Activated CD4-positive, CD25-positive, alpha-beta regulatory T cell treated with anti-CD3 and anti-CD28 coated beads, Interleukin-2, amount 50 U/mL, for 16 hours (primary cell): Measurements from ENCODE around the gene IGFBP6.
A peak's percentile ranks its signal among the peaks of the same experiment; 100 is the strongest.

Source experiments
- DNase-seq: peaks from one replicate; pipeline ENCODE4 v3.0.0-alpha.2; 2020; ENCODE audit warnings: low read depth, low spot score

IGFBP6 gene

DNA sequence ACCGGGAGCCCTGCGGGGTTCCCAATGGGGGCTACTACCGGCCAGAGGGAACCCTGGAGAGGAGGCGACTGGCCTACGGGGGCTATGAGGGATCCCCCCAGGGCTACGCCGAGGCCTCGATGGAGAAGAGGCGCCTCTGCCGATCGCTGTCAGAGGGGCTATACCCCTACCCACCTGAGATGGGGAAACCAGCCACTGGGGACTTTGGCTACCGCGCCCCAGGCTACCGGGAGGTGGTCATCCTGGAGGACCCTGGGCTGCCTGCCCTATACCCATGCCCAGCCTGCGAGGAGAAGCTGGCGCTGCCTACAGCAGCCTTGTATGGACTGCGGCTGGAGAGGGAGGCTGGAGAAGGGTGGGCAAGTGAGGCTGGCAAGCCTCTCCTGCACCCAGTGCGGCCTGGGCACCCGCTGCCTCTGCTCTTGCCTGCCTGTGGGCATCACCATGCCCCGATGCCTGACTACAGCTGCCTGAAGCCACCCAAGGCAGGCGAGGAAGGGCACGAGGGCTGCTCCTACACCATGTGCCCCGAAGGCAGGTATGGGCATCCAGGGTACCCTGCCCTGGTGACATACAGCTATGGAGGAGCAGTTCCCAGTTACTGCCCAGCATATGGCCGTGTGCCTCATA, 37.9 kb upstream of the IGFBP6 start:
- DNase-seq, result no peak

DNA sequence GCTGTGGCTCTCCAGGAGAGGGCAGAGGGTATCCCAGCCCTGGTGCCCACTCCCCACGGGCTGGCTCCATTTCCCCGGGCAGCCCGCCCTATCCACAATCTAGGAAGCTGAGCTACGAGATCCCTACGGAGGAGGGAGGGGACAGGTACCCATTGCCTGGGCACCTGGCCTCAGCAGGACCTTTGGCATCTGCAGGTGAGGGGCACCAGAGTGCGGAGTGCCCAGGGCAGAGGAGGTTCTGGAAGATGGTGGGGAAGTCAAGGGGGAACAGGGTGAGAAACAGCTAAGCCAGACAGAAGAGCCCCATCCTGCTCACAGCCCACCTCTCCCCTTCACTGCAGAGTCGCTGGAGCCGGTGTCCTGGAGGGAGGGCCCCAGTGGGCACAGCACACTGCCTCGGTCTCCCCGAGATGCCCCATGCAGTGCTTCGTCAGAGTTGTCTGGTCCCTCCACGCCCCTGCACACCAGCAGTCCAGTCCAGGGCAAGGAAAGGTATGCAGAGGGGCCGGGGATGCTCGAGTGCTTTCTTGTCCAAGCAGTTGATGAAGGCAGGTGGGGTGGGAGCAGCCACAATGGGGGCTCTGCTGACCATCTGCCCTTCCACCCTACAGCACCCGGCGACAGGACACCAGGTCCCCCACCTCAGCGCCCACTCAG, 37.3 kb upstream of the IGFBP6 start:
- no peak for DNase-seq

DNA sequence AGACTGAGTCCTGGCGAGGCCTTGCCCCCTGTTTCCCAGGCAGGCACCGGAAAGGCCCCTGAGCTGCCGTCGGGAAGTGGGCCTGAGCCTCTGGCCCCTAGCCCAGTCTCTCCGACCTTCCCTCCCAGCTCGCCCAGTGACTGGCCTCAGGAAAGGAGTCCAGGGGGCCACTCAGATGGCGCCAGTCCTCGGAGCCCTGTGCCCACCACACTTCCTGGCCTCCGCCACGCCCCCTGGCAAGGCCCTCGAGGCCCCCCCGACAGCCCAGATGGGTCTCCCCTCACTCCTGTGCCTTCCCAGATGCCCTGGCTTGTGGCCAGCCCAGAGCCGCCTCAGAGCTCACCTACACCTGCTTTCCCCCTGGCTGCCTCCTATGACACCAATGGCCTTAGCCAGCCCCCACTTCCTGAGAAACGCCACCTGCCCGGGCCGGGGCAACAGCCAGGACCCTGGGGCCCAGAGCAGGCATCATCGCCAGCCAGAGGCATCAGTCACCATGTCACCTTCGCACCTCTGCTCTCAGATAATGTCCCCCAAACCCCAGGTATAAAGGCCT, 36.7 kb upstream of the IGFBP6 start:
- DNase-seq, result no peak

DNA sequence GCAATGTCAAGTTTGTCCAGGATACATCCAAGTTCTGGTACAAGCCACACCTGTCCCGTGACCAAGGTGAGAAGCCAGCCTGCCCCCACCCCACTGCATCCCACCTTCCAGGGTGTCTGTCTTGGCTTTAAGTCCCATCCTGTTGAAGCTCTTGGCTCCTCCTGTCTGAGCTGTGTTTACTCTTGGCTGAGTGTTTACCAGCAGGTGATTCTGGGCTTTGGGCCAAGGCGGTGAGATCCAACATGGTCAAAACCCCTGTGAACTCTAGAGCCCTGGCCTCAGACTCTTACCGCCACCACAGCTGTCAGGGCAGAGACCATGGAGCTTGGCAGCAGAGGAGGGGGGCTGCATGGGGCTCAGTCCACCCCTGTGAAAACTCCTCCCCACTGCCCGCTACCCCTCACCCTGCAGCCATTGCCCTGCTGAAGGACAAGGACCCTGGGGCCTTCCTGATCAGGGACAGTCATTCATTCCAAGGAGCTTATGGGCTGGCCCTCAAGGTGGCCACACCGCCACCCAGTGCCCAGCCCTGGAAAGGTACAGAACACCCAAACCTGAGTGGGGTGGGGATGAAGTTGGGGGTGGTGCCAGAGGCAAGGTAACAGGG, 36.0 kb upstream of the IGFBP6 start:
- no peak for DNase-seq

DNA sequence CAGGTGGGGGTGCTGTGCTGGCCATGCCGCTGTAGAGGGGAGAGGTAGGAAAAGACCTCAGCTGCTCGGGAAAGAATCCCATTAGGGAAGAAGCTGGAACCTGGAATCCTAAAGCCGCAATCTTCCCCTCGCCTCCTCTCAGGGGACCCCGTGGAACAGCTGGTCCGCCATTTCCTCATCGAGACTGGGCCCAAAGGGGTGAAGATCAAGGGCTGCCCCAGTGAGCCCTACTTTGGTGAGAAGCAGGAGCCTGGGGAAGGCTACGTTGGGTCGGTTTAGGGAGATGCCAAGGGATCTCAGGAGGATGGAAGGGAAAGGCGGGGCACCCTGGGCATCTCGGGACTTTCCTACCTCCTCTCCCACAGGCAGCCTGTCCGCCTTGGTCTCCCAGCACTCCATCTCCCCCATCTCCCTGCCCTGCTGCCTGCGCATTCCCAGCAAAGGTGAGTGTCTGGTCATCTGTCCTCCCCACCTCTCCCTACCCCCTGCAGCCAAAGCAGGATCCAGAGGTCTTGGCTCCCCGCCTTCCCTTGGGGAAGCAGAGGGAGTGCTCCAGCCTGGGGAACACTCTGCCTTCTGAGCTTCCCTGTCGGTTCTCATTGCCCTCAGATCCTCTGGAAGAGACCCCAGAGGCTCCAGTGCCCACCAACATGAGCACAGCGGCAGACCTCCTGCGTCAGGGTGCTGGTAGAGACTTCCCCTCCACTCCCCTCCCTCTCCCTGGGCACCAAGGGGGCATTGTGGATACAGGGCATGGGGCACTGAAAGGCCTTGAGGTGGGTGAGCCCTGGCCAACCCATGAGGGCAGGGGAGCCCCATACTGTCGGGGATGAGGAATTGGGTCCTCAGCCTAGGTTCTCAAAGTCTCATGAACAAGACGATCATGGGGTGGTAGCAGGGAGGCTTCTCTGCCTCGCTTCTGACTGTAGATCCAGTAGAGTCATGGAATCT, 35.2 kb upstream of the IGFBP6 start:
- no peak for DNase-seq

DNA sequence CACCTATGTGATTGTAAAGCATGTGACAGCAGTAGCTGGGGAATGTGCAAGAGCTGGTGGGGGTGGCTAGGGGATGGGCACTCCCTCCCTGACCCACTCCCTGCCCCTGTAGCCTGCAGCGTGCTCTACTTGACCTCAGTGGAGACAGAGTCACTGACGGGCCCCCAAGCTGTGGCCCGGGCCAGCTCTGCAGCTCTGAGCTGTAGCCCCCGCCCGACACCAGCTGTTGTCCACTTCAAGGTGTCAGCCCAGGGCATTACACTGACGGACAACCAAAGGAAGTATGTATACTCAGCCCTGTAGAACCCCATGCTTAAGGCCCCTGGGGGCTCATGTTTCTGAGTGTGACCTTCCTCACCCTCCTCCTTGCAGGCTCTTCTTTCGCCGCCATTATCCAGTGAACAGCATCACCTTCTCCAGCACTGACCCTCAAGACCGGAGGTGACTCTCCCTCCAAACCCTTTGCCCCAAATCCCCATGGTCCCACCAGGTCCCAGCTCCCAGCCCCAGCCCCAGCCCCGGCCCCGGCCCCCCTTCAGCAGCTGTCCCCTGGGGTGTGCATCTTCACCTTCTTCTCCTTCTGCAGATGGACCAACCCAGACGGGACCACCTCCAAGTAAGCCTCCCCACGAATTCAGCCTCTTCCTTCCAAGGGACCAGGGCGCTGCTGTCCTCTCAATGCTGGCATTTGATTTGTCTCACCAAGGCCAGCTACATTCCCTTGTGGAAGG, 34.3 kb upstream of the IGFBP6 start:
- no peak for DNase-seq

DNA sequence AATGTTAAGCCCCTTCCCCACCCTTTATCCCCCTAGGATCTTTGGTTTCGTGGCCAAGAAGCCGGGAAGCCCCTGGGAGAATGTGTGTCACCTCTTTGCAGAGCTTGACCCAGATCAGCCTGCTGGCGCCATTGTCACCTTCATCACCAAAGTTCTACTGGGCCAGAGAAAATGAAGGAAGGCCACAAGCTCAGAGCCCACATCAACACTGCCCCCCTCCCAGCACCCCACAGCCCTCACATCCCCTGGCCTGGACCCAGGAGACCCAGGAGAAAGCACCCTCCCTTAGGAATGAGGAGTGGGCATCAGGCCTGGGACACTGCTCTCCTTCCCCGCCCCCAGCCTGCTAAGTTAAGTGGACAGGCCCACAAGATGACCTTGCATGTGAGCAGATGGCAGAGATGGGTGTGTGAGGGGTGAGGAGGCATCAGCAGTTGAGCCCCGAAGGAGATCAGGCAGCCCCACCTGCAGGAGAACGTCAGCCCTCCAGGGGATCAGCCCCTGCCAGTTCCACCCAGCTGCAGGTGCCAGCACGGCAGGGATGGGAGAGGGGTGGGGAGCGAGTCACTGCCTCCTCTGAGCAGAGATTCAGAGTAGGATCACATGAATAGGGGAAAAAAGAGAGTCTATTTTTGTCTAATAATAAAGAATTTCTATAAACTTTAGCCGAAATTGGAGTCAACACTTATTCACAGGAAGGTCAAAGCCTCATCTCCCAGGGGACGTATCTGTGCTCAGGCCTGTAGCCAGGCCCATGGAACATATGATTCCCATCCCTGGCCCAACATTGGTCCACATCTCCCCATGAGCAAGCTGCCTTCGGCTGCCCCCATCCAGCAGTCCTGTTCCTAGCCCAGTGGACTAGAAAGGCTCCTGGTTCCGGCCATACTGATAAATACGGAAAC, 33.5 kb upstream of the IGFBP6 start:
- DNase-seq, result no peak

DNA sequence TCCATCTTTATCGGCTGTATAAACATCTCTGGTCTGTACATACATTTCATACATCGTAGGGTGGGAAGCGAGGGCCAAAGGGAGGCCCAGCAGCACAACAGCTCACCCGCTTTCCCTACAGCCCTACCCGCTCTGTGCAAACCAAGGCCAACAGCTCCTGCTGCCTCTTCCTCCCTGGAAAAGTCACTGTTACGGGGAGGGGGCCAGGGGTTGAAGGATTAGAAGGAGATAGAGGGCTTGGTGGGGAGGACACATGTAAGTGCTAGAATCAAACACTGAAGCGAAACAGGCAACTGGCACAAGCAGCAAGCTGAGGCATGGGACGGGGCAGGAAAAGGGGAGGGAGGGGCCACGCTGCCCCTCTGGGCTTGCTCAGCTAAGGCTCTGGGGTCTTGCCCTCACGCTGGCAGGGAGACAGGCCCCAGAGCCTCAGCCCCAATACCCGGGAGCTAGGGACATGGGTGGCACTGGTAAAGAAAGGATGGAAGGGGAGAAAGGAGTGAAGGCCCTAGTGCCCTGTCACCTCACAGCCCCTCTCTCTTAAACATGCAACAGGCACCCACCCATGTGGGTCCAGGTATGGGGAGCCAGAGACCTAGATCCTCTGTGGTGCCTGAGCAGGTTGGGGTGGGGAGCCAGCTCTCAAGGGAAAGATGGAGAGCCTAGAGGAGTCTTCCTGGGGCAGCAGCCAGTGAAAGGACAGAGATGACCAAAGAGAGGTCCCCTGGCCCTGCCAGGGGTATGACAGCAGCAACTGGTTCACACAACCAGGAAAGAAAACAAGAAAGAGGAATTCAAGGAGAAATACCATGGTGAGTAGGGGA, 32.6 kb upstream of the IGFBP6 start:
- no peak for DNase-seq

DNA sequence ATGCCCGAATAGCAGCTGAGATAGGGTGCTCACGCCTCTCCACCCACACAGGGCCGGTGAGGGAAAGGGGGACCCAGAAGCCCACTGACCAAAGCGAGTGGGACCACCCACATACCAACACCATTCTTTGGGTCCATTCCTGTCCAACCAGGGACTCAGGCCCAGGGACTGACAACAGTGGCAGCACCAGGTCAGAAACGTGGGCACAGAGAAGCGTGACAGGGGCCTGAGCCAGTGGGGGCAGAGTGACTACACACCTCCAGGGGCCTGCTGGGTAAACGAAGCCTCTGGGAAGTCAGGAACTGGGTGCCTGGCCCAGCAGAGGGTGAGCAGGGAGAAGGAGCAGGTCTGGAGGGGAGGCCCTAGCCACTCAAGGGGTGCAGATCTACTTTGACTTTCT, 32.0 kb upstream of the IGFBP6 start:
- no peak for DNase-seq

DNA sequence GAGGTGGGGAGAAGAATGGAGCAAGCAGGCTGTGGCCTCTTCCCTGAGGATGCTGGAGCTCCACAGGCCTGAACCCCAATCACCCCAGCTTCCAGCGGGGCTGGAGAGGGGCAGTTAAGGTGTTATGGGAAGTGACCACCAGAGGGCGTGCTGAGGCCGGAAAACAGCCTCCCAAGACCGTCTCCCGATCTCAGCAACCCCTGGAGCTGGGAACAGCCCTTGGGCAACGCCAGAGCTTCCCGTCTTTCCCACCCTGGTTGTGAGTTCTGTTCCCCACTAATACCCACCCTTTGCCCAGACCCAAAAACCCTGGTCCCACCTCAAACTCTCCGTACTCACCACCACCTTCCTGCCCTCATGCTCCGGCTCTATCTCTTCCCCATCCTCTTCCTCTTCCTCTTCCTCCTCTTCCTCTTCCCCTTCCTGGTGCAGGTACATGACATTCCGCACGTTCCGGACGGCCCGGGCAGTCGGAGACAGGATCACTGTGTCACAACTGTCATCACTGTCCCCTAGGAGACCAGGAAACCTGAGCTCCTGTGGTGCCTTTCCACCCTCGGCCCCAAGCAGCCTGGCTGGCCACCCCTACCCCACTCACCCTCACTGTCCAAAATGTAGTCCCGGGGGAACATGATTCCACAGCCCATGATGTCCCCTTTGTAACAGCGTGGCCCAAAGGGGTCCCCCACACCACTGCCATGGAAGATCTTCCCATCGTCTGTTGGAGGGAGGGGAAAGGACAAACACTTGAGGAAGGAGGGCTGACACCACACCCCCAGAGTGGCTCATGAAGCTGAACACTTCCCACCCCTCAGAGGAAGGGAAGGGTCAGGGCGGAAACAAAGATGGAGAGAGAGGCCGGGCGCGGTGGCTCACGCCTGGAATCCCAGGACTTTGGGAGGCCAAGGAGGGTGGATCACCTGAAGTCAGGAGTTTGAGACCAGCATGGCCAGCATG, 31.2 kb upstream of the IGFBP6 start:
- peak; percentile 42 for DNase-seq

DNA sequence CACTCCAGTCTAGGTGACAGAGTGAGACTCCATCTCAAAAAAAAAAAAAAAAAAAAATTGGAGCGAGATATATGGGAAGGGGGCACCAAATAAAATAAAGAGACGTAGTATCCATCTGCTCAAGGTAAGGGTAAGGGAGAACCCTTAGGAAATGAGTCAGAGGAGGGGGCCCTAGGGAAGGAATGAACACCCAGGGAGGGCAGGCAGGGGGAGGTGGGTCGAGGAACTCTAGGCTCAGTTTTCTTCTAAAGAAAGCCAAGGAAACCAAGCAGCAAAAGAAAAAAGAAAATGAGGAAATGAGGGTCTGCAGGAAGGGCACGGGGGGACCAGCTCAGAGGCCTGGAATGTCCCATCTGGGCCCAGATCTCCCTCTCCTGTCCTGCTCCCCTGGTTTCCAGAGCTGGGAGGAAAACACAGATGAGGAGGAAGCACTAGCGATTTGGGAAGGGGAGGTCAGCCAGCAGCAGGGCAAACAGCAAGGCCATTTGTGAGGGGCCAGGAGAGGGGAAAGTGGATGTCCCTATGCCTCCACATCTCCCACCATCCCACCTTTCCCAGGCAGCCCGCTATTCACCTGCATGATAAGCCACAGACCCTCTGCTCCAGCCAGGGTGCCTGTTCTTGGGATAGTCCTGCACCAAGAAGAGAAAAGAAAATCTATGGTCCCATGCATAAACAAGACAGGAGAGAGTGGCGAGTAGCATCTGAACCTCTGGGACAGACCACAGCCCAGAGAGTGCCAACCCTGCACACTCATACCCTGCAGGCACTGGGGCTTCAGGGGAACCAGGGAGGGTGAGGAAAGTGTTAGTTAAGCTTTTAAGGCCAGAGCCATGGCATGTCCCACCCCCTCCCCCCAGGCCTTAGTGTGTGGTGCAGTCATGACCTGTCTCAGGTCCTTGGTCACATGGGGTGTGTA, 30.1 kb upstream of the IGFBP6 start:
- DNase-seq, result no peak

DNA sequence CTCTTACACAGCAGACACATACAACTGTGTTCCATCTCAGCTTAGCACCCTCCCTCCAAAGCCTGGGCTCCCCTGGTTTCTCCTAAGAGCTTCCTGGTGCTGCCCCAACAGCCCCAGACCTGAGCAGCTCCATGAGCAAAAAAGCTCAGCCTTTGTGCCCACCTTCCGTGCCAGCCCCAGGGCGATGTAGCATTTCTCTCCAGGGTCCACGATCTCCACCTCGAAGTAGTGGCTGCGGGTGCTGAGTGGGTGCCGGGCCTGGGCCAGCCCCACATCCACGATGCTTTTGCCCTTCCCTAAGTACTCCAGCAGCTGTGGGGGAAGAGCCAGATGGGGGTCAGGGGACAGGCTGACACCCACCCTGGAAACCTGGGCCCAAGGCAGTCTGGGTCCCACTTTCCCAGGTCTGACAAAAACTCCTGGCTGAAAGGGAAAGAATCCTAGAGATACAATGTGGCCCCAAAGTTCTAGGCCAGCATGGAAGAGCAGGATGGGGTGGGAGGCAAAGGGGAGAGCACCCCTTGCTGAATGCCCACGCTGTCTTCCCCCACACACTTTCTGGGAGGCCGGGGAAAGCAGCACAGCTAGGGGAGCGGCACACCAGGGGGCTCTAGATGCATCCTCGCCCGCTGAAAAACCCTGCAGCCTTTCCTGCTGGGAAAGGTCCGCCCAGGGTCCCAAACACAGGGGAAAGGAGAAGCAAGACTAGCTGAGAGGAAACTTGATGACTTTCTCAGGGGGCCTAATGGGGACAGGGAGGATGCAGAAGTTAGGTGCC, 29.3 kb upstream of the IGFBP6 start:
- DNase-seq, result no peak

DNA sequence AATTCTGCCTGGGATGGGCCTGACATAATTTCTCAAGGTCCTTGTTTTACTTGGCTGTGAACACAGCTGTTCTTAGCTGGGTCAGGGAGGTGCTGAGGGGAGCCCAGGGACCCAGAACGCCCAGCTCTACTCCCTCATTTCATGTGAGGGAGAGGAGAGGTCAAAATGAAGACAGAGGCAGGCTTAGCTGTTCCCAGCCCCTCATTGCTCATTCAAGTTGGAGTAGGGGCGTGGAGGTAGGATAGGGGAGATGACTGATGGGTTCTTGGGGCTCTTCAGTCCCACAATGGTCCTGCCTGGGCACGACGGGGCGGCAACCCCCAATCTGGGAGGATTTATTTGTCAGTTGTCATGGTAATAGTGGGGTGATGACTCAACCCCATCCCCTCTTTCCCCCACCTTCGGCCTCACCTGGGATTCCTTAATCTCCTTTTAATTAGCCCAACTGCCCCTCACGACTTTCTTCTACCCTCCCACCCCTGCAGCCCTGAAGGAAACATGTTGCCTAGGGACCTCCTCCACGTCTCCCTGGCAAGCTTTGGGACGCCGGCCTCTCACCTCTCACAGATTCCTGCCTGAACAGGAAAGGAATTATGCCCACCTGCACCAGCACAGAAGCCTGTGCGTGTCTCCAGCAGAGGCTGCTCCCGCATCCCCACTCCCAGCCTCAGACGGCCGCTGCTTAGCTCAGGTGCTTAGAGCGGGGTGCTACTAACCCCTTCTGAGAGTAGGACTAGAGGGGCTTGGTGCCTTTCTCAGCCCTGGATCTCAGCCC, 28.5 kb upstream of the IGFBP6 start:
- no peak for DNase-seq

DNA sequence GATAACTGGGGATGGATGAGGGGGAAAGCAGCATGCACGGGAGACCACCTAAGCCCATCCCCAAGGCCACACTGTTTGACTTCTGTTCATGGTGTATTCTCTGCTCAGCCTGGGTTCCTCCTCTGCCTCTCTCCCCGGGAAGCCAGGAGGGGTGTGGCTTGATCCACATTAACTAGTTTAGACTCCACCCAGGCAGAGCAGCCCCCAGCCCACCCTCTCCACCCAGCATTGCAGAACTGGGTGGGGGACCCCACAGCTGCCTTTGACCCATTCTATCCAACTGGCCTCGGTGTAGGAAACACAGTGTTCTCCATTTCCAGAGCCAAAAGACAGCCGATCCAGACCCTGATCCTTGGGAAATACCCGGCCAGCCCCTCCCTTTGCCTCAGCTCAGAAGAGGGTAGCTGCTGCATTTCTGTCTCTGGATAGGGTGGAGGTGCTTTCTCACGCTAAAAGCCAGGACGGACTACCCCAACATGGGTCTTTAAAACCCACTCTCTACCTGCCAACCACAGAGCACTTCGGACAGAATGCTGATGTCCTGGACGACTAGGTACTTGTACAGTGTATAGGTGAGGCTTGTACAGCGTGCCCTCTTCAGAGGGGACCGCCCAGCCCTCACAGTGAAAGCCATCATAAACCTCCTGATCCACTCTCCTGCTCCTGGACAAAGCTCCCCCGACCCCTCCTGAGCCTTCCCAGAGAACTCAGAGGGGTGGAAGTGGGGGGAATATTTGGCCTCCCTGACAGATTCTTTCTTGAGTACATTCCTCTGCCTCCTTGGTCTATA, 27.7 kb upstream of the IGFBP6 start:
- DNase-seq, result no peak
